GM18526 (cell line): ENCODE results near the gene ANKS1A.

Experiments
- POLR2A ChIP-seq: IDR thresholded peaks from 3 replicates; pipeline ENCODE4 v1.6.1; 2011; ENCODE audit not compliant: insufficient read length; ENCODE audit errors: extremely low read depth

Gene ANKS1A

DNA sequence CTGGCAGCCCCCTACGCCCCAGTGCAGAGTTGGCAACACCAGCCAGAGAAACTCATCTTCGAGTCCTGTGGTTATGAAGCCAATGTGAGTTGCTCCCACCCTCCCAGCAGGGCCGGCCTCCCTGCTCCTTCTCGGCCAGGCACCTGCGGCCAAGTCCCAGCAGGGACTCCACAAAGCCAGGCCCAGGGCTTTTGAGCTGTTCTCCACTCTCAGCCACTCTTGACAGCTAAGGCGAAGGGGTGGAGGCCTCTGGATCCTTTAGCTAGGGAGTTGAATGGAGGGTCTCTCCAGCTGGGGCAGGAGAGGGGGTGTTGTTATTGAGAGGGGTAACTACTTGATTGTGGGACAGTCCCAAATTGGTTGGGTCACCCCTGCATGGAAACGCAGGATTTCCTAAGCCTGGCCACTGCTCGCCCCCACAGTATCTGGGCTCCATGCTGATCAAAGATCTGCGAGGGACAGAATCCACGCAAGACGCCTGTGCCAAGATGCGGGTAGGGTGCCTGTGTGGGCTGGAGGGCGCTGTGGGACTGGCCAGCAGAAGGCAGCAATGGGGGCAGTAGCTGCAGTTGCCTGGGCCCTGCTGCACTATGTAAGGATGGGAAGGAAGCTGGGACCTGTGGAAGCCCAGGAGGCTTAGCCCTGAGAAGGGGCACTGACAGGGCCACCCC, 193.8 kb downstream of the ANKS1A start:
- TF ChIP-seq POLR2A: no peak

GRCh38 chr6:35083507-35083906, 194.5 kb downstream of the ANKS1A start:
- TF ChIP-seq POLR2A: no peak

DNA sequence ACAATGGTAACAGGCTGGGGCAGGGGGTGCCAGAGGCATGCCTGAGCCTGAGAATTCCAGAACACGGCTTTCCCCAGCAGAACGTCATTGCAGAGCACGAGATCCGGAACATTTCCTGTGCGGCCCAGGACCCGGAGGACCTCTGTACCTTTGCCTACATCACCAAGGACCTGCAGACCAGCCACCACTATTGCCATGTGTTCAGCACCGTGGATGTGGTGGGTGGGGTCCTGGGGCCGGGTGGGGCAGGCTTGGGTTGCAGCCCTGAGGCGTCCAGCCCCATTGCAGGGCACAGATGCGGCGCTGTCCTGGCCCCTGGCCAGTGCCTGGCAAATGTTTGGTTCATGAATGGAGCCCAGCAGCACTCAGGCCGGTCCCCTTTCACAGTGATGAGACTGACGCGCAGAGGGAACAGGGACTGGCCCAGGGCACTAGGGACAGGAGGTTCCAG, 195.0 kb downstream of the ANKS1A start:
- TF ChIP-seq POLR2A: no peak

DNA sequence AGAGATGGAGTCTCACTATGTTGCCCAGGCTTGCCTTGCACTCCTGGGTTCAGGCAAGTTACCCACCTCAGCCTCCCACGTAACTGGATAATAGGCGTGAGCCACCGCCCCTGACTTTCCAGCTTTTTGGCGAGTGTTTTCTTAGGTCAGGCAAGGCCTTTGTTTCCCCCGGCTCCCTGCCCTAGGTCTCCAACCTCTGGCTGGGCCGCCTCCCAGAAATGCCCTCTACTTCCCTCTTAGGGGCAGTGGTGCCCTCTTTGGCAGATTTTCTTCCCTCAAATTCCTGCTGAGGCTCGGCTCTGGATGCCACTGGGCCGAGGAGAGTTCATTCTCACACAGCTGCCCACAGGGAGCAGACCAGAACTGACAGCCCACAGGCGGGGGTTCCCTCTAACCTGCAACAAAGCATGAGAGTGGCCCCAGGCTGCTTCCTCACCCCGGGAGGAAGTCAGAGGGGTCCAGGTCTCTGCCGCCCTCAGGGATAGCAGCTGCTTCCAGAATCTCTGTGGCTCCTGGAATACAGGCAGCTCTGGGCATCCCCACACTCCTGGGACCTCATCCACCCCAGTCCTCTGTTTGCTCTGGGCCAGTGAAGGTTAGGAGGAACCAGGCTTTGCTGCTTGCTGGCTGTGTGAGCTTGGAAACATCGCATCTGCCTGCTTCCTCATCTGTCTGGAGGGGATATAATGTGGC, 195.6 kb downstream of the ANKS1A start:
- TF ChIP-seq POLR2A: no peak

- TF ChIP-seq POLR2A: no peak
These were observed 196.6 kb downstream of the ANKS1A start for GRCh38 chr6:35085359-35086281.

- TF ChIP-seq POLR2A: no peak
These were observed 197.2 kb downstream of the ANKS1A start for GRCh38 chr6:35086282-35086632.

- TF ChIP-seq POLR2A: no peak
These were observed 197.7 kb downstream of the ANKS1A start for GRCh38 chr6:35086636-35087360.

GRCh38 chr6:35087361-35088280, 198.6 kb downstream of the ANKS1A start:
- no peak for TF ChIP-seq POLR2A

- TF ChIP-seq POLR2A: no peak
These were observed 199.5 kb downstream of the ANKS1A start for GRCh38 chr6:35088281-35089215.

DNA sequence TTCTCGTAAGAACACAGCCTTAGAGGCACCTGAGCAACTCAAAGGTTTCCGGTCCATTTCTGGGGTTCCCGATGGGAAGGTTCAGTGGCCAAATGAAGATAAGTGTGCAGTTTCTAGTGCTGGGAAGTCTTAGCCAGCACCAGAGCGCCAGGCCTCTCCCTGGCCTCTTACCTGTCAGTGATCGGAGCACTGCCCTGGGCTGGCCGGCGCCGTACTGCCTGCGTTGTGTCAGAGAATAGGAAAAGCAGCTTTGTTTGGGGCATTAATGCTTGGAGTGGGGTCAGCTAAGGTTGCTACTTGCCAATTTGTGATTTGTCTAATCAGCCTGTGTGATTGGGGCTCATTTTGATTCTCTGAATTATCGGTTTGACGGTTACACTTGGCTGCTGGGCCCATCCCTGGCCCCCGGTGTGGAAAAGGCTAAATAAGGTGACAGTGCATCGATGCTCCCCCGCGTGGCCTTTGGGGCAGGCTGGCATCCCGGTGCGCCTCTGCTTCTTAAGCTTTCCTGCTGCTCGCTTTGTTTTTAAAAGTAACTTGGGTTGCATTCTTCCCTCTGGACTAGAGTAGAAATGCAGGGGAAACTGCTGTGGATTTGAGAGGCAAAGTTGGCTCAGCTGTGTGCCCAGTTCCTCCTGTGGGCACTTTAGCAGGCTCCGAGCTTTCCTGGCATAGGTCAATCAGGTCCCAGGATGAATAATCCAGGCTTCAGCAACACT, 200.3 kb downstream of the ANKS1A start:
- no peak for TF ChIP-seq POLR2A

- TF ChIP-seq POLR2A: no peak
These were observed 201.0 kb downstream of the ANKS1A start for GRCh38 chr6:35089935-35090505.

DNA sequence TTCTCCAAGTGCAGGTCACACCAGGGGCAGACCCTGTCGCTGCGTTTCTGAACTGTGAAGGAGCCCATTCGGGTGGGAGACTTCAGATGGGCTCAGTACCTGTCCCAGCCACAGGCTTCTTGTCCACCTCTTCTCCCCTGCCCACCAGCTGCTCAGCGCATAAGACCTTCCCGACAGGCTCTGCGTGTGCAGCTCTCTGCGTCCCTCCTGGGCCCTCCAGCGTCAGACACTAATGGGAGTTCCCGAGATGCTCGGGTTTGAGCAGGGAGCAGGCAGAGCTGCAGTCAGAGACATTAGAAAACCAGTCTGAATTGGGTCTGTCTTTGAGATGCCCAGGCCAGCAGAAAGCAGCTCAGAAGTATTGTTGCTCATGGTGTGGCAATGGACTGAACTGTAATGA, 201.7 kb downstream of the ANKS1A start:
- TF ChIP-seq POLR2A: no peak

DNA sequence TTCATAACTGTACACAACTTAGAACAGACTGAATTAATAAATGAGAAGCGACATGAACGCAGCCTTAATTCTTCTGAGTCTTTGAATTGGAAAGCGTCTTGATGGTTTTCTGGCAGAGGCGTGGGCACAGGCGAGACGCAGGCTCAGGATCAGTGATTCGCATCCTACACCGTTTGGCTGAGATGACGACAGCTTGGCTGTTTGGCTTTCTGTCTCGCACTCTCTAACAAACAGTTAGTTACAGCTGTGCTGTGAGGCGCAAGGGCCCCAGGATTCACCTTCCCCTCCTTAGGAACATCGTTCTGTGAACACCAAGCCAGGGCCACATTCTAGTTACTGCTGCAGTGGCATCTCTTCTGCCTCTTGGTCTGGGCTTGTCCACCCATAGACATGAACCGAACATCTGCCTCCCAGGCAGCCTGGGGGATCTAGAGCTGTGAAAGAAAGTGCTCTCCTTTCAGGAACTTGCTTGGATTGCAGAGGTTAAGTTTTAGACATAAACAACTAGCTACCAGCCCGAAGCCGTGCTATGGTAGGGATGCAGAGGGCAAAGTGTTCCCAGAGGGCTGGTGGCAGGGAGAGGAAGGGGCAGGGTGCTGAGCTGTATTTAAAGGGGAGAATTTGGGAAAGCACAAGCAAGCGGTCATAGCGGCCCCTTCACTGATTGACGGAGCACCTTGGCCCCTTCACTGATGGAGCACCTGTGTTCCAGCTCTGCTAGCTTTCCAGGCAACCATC, 202.5 kb downstream of the ANKS1A start:
- no peak for TF ChIP-seq POLR2A
